LNCaP clone FGC (cell line): ENCODE measurements around the gene NANP.
"Not testable (repeated sequence)": the region's sequence is repeated elsewhere in the genome, so short reads cannot be mapped to it uniquely, and the experiment has no call there.

Experiments used
- DNase-seq: peaks from one replicate; pipeline ENCODE4 v3.0.0-alpha.2; 2011; ENCODE audit warnings: low read depth
- H3K4me3 ChIP-seq: 2 replicates; pipeline ENCODE4 v1.5.1; 2011; ENCODE audit warnings: mild to moderate bottlenecking, low read depth, low read length, control low read depth
- TF ChIP-seq, protein P1 (sequence below): IDR thresholded peaks from 2 replicates; pipeline ENCODE4 v1.5.1; 2012; ENCODE audit warnings: mild to moderate bottlenecking; ENCODE audit not compliant: control insufficient read depth, insufficient read depth; ENCODE audit errors: extremely low read depth

Gene NANP

GRCh38 chr20:25644814-25645213 lies 21.0 kb upstream of the NANP start:
- TF ChIP-seq, protein P1, sequence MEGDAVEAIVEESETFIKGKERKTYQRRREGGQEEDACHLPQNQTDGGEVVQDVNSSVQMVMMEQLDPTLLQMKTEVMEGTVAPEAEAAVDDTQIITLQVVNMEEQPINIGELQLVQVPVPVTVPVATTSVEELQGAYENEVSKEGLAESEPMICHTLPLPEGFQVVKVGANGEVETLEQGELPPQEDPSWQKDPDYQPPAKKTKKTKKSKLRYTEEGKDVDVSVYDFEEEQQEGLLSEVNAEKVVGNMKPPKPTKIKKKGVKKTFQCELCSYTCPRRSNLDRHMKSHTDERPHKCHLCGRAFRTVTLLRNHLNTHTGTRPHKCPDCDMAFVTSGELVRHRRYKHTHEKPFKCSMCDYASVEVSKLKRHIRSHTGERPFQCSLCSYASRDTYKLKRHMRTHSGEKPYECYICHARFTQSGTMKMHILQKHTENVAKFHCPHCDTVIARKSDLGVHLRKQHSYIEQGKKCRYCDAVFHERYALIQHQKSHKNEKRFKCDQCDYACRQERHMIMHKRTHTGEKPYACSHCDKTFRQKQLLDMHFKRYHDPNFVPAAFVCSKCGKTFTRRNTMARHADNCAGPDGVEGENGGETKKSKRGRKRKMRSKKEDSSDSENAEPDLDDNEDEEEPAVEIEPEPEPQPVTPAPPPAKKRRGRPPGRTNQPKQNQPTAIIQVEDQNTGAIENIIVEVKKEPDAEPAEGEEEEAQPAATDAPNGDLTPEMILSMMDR = no peak
- H3K4me3 ChIP-seq = no peak overlapping the region
- DNase-seq = no peak

DNA sequence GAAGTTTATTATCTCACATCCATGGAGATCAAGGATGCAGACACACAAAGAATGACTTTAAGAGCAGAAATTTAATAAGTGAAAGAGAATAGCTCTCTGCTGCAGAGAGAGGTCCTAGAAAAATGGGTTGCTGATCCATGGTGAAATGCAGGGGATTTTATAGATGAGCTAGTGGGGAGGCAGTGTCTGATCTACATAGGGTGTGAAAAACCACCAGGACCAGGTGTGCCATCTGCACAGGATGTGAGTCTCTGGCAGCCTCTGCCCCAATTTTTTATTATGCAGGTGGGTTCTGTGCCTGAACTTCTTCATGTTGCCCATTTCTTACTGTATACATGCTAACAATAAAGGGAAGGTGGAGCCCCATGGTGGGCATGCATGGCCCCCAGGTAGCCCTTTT lies 19.9 kb upstream of the NANP start:
- TF ChIP-seq, protein P1 = no peak
- no peak overlapping the region for H3K4me3 ChIP-seq
- no peak for DNase-seq

GRCh38 chr20:25637247-25637646 lies 13.4 kb upstream of the NANP start:
- H3K4me3 ChIP-seq = no peak overlapping the region
- TF ChIP-seq, protein P1 = no peak

DNA sequence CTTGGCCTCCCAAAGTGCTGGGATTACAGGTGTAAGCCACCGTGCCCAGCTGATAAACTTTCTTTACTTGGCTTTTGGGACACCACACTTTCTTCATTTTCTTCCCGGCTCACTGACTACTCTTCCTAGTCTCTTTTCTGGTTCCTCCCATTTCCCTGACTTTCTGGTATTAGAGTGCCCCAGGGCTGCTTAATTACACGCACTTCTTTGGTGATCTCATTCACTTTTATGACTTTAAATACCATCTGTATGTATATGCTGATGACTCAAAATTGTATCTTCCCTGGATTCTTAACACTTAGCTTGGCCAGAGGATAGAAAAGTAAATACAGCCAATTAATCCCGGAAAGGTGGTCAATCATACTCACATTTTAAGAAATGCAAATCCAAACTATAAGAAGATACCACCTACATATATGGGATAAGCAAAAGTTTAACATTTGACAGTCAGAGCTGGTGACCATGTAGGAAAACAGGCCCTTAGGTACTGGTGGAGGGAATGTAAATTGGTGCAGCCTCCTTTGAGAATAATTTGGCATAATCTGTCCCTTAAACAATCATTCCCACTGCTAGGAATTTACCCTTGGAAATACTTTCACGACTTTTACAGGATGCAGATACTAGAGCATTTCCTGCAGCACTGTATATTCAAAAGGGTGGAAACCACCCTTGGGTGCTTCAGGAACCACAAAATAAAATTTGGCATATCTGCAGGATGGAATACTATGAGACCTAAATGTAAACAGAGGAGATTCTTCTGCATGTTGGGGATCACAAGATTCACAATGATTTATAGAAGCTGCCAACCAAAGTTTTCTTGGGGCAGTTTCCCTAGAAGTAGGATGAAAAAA lies 9.4 kb upstream of the NANP start:
- H3K4me3 ChIP-seq = no peak overlapping the region
- no peak for DNase-seq
- TF ChIP-seq, protein P1 = no peak

More at GRCh38 chr20:25637247-25637646, 13.4 kb upstream of the NANP start:
- DNase-seq = no peak

DNA sequence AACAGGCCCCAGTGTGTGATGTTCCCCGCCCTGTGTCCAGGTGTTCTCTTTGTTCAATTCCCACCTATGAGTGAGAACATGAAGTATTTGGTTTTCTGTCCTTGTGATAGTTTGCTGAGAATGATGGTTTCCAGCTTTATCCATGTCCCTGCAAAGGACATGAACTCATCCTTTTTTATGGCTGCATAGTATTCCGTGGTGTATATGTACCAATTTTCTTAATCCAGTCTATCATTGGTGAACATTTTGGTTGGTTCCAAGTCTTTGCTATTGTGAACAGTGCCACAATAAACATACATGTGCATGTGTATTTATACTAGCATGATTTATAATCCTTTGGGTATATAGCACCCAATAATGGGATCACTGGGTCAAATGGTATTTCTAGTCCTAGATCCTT lies 6.8 kb upstream of the NANP start:
- DNase-seq, H3K4me3 ChIP-seq: not testable (repeated sequence)

- no peak overlapping the region for H3K4me3 ChIP-seq
- DNase-seq = no peak
- TF ChIP-seq, protein P1 = no peak
These were observed 6.1 kb upstream of the NANP start for GRCh38 chr20:25629816-25630499.

- TF ChIP-seq, protein P1 = no peak
- H3K4me3 ChIP-seq = no peak overlapping the region
- DNase-seq = no peak
These were observed 3.0 kb upstream of the NANP start for GRCh38 chr20:25626779-25627178.
